ENCODE data around the gene ITGAX.

ITGAX gene

DNA sequence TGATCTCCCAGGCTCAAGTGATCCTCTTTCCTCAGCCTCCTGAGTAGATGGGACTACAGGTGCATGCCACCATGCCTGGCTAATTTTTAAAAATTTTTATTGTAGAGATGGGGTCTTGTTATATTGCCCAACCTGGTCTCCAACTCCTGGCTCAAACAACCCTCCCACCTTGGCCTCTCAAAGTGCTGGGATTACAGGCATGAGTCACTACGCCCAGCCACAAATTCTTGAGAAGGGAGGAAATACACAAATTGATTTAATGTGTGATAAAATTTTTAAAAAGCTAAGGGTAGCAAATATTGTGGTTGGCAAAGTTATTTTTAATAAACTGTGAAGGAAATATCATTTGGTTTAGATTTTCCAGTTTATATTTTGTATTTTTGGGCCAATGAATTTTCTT is 47.7 kb downstream of the ITGAX start:
- H3K4me1 ChIP-seq (ENCODE audit: control insufficient read depth, low read depth, low read length), result no peaks in the 10 kb centered on the region

DNA sequence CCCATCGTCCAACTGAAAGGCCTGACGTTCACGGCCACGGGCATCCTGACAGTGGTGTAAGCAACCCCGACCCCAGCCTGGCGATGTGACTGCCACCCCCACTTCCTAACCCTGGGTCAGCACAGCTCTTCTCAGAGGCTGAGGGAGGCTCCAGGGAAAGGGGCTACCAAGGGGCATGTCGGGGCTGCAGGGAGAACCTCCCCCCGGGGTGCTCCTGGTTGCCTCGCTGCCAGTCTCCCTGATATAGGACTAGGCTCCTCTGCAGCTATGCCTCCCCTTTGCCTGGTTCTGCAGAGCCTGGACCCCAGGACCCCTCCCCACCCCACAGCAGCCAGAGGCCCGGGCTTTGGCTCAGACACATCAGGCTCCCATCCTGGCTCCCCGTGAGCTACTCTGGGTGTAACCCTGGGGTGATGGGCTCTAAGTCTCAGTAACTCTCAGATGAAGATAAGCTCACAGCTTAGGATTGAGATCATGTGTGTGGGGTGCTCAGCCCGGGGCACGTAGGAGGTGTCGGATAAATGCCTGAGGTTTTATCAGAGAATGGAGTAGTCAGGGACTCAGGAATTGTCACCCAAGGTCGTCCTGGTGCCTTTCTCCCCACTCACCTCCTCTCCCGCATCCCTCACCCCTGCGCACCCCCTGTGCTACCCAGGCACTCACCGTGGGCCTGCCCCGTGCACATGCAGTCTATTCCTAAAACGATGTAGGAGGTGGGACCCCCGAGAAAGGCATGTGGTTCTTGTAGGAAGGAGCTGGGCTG is 48.8 kb downstream of the ITGAX start:
- Histone ChIP-seq H3K27me3 (ENCODE audit: control insufficient read depth, insufficient read depth, low read length) (no peaks in the 10 kb centered on the region), H3K4me1 (ENCODE audit: control insufficient read depth, low read depth, low read length) (no peaks in the 10 kb centered on the region), H3K9me3 (ENCODE audit: control insufficient read depth, low read depth, low read length) (no peaks in the 10 kb centered on the region), H3K27ac (ENCODE audit: low read length) (no peak overlapping the region), H3K9ac (ENCODE audit: low read length) (no peak overlapping the region), H3K4me3 (ENCODE audit: low read length) (no peak overlapping the region), H3K36me3 (ENCODE audit: control insufficient read depth, low read depth, low read length) (no peaks in the 10 kb centered on the region)

More for the DNA sequence above, 47.7 kb downstream of the ITGAX start:
- Histone ChIP-seq H3K9me3 (ENCODE audit: control insufficient read depth, low read depth, low read length) (no peaks in the 10 kb centered on the region), H3K4me3 (ENCODE audit: low read length) (no peak overlapping the region), H3K9ac (ENCODE audit: low read length) (no peak overlapping the region), H3K36me3 (ENCODE audit: control insufficient read depth, low read depth, low read length) (no peaks in the 10 kb centered on the region), H3K27ac (ENCODE audit: low read length) (no peak overlapping the region), H3K27me3 (ENCODE audit: control insufficient read depth, insufficient read depth, low read length) (no peaks in the 10 kb centered on the region)

DNA sequence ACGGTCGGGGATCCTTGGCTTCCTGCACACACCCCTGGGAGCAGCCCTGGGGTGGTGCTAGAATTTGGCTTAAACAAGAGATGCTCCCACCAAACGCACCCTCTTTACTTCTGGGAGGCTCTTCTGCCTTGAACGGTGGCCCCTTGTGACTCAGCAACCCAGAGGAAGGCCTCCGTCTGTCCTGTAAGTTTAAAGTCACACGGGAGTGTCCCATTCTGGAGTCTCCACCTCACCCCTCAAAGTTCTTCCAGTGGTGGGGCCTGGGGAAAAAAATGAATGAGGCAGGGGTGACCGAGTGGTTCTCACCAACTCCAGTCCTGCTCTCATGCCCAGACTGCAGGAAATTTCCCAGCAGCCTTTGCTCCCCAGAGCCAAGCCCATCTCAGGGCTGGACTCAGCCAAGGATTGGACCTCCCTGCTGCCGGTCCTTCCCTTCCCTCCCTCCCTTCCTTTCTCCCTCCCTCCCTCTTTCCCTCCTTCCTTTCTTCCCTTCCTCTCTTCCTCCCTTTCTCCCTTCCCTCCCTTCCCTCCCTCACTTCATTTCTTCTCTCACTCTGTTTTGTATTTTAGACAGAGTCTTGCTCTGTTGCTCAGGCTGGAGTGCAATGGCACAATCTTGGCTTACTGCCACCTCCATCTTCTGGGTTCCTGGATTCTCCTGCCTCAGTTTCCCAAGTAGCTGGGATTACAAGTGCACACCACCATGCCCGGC is 49.5 kb downstream of the ITGAX start:
- Histone ChIP-seq H3K9me3 (ENCODE audit: control insufficient read depth, low read depth, low read length) (no peaks in the 10 kb centered on the region), H3K27me3 (ENCODE audit: control insufficient read depth, insufficient read depth, low read length) (no peaks in the 10 kb centered on the region), H3K9ac (ENCODE audit: low read length) (no peak overlapping the region), H3K36me3 (ENCODE audit: control insufficient read depth, low read depth, low read length) (no peaks in the 10 kb centered on the region), H3K4me1 (ENCODE audit: control insufficient read depth, low read depth, low read length) (no peaks in the 10 kb centered on the region), H3K4me3 (ENCODE audit: low read length) (no peak overlapping the region), H3K27ac (ENCODE audit: low read length) (no peak overlapping the region)

DNA sequence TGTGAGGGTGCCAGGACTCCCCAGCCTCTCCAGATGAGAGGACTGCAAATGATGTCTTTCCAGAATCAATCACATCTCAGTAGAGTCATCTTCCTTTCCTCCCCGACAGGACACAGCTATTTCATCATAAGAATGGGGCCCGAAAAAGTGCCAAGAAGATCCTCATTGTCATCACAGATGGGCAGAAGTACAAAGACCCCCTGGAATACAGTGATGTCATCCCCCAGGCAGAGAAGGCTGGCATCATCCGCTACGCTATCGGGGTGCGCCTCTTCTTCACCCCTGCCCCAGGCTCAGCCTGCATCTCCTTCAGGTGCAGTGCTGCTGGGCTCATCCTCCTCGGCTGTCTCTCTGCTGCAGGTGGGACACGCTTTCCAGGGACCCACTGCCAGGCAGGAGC is 52.4 kb downstream of the ITGAX start:
- no peaks in the 10 kb centered on the region for H3K4me1 ChIP-seq (ENCODE audit: control insufficient read depth, low read depth, low read length)
- no peaks in the 10 kb centered on the region for H3K27me3 ChIP-seq (ENCODE audit: control insufficient read depth, insufficient read depth, low read length)
- no peak overlapping the region for H3K4me3 ChIP-seq (ENCODE audit: low read length)
- no peak overlapping the region for H3K9ac ChIP-seq (ENCODE audit: low read length)
- H3K36me3 ChIP-seq (ENCODE audit: control insufficient read depth, low read depth, low read length), result no peaks in the 10 kb centered on the region
- H3K27ac ChIP-seq (ENCODE audit: low read length), result no peak overlapping the region
- no peaks in the 10 kb centered on the region for H3K9me3 ChIP-seq (ENCODE audit: control insufficient read depth, low read depth, low read length)

DNA sequence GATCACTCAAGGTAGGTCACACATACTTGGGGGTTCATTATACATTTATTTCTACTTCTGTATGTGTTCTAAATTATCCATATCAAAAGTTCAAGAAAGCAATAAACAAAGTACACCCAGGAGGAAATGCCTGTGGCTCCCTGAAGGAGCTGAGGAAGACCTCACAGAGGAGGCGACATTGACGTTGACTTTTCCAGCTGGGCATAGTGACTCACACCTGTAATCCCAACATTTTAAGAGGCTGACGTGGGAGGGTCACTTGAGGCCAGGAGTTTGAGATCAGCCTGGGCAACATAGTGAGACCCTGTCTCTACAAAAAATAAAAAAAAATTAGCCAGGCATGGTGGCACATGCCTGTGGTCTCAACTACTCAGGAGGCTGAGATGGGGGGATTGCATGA is 54.5 kb downstream of the ITGAX start:
- Histone ChIP-seq H3K36me3 (ENCODE audit: control insufficient read depth, low read depth, low read length) (no peaks in the 10 kb centered on the region), H3K9ac (ENCODE audit: low read length) (no peak overlapping the region), H3K4me1 (ENCODE audit: control insufficient read depth, low read depth, low read length) (no peaks in the 10 kb centered on the region), H3K4me3 (ENCODE audit: low read length) (no peak overlapping the region), H3K9me3 (ENCODE audit: control insufficient read depth, low read depth, low read length) (no peaks in the 10 kb centered on the region), H3K27me3 (ENCODE audit: control insufficient read depth, insufficient read depth, low read length) (no peaks in the 10 kb centered on the region), H3K27ac (ENCODE audit: low read length) (no peak overlapping the region)

DNA sequence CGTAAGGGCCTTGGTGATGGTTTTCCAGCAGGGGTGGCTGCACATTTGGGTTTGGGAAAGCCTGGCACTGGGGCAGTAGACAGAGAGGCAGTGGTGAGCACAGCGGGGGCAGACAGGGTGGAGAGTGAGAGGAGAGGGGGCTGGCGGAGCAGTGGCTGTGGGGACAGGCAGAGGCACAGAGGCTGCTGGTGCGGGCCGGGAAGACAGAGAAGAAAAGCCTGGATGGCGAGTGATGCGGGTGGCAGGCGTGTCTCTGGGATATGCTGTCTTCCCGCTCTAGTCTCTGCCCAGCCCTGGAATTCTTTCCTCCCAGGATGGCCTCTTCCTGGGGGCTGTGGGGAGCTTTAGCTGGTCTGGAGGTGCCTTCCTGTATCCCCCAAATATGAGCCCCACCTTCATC is 55.1 kb downstream of the ITGAX start:
- Histone ChIP-seq H3K9ac (ENCODE audit: low read length) (no peak overlapping the region), H3K4me3 (ENCODE audit: low read length) (no peak overlapping the region), H3K36me3 (ENCODE audit: control insufficient read depth, low read depth, low read length) (no peaks in the 10 kb centered on the region), H3K27ac (ENCODE audit: low read length) (no peak overlapping the region), H3K27me3 (ENCODE audit: control insufficient read depth, insufficient read depth, low read length) (no peaks in the 10 kb centered on the region), H3K4me1 (ENCODE audit: control insufficient read depth, low read depth, low read length) (no peaks in the 10 kb centered on the region), H3K9me3 (ENCODE audit: control insufficient read depth, low read depth, low read length) (no peaks in the 10 kb centered on the region)

DNA sequence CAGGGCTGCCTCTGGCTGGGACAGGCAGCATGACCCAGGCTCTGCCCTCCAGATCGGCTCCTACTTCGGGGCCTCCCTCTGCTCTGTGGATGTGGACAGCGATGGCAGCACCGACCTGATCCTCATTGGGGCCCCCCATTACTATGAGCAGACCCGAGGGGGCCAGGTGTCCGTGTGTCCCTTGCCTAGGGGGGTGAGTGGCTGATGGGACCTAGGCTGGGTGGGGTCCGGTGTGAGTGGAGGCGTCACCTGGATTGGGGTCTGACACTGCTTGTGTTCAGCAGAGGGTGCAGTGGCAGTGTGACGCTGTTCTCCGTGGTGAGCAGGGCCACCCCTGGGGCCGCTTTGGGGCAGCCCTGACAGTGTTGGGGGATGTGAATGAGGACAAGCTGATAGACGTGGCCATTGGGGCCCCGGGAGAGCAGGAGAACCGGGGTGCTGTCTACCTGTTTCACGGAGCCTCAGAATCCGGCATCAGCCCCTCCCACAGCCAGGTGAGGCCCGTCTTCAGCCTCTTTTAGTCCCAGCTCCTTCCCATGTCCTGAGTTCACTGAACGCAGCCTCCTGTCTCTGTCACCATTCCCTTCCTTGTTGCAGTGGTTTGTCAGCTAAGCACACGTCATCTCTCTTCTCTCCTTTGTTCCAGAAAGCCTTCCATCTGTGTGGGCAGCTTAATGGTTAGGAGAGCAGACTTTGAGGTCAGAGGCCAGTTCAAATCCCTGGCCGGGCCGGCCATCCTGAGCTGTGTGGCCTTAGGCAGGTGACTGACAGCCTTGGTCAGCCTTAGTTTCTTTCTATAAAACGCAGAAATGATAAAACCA is 56.3 kb downstream of the ITGAX start:
- Histone ChIP-seq H3K4me3 (ENCODE audit: low read length) (no peak overlapping the region), H3K9ac (ENCODE audit: low read length) (no peak overlapping the region), H3K27ac (ENCODE audit: low read length) (no peak overlapping the region), H3K36me3 (ENCODE audit: control insufficient read depth, low read depth, low read length) (no peaks in the 10 kb centered on the region), H3K4me1 (ENCODE audit: control insufficient read depth, low read depth, low read length) (no peaks in the 10 kb centered on the region), H3K27me3 (ENCODE audit: control insufficient read depth, insufficient read depth, low read length) (no peaks in the 10 kb centered on the region), H3K9me3 (ENCODE audit: control insufficient read depth, low read depth, low read length) (no peaks in the 10 kb centered on the region)

DNA sequence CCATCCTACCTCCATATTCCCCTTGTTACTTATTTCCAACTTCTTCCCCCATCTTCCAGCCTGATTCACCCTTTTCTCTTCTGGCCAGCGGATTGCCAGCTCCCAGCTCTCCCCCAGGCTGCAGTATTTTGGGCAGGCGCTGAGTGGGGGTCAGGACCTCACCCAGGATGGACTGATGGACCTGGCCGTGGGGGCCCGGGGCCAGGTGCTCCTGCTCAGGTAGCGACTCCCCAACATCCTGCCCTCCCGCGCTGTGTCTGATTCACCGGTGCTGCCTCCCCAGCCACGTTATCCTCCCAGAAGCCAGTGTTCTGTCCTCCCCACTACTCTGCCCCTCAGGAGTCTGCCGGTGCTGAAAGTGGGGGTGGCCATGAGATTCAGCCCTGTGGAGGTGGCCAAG is 57.8 kb downstream of the ITGAX start:
- Histone ChIP-seq H3K4me3 (ENCODE audit: low read length) (no peak overlapping the region), H3K36me3 (ENCODE audit: control insufficient read depth, low read depth, low read length) (no peaks in the 10 kb centered on the region), H3K9ac (ENCODE audit: low read length) (no peak overlapping the region), H3K4me1 (ENCODE audit: control insufficient read depth, low read depth, low read length) (no peaks in the 10 kb centered on the region), H3K27ac (ENCODE audit: low read length) (no peak overlapping the region), H3K27me3 (ENCODE audit: control insufficient read depth, insufficient read depth, low read length) (no peaks in the 10 kb centered on the region), H3K9me3 (ENCODE audit: control insufficient read depth, low read depth, low read length) (no peaks in the 10 kb centered on the region)

DNA sequence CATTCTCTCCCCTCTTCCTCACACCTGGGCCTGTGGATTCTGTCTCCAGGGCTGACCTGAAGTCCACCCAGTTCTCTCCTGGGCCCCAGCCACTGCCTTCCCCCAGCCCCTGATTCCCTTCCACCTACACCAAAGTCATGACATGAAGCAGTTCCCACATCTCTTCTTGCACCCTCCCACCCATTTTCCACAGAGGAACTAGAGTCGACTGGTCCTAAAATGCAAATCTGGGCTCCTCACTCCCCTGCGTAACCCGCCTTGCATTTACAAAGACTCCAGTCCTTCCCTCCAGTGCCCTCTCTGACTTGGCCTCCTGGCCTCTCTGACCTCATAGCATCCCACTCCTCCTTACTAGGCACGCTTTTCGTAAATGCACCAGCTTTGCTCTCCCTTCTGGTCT is 58.4 kb downstream of the ITGAX start:
- no peak overlapping the region for H3K27ac ChIP-seq (ENCODE audit: low read length)
- H3K9me3 ChIP-seq (ENCODE audit: control insufficient read depth, low read depth, low read length), result no peaks in the 10 kb centered on the region
- no peaks in the 10 kb centered on the region for H3K36me3 ChIP-seq (ENCODE audit: control insufficient read depth, low read depth, low read length)
- H3K27me3 ChIP-seq (ENCODE audit: control insufficient read depth, insufficient read depth, low read length), result no peaks in the 10 kb centered on the region
- H3K4me1 ChIP-seq (ENCODE audit: control insufficient read depth, low read depth, low read length), result no peaks in the 10 kb centered on the region
- no peak overlapping the region for H3K4me3 ChIP-seq (ENCODE audit: low read length)
- H3K9ac ChIP-seq (ENCODE audit: low read length), result no peak overlapping the region

DNA sequence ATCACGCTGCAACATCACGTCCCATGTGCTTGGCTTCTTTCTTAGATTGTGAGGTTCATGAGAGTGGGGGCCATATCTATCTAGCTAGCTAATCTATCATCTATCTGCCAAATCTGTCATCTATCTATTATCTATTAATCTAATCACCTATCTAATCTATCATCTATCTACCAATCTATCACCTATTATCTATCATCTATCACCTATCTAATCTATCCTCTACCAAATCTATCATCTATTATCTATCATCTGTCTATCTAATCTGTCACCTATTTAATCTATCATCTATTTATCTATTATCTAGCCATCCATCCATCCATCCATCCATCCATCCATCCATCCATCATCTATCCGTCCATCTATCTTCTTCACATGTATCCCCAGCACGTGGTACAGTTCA is 59.0 kb downstream of the ITGAX start:
- Histone ChIP-seq H3K9ac (ENCODE audit: low read length) (no peak overlapping the region), H3K27me3 (ENCODE audit: control insufficient read depth, insufficient read depth, low read length) (no peaks in the 10 kb centered on the region)

DNA sequence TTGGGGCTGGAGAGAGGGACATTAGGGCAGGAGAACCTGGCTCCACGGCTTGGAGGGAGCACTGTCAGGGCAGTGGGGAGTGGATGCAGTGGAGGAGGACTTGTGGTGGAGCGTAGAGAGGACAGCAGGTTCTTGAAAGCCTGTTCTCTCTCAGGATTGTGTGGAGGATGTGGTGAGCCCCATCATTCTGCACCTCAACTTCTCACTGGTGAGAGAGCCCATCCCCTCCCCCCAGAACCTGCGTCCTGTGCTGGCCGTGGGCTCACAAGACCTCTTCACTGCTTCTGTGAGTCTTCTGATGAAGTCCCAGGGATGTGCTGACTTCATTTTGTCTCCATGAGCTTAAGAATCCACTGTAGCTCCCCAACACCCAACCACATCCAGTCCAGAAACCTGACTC is 59.7 kb downstream of the ITGAX start:
- Histone ChIP-seq H3K27ac (ENCODE audit: low read length) (no peak overlapping the region), H3K4me1 (ENCODE audit: control insufficient read depth, low read depth, low read length) (no peaks in the 10 kb centered on the region)

More for the DNA sequence above, 59.0 kb downstream of the ITGAX start:
- no peaks in the 10 kb centered on the region for H3K36me3 ChIP-seq (ENCODE audit: control insufficient read depth, low read depth, low read length)
- no peak overlapping the region for H3K4me3 ChIP-seq (ENCODE audit: low read length)
- no peaks in the 10 kb centered on the region for H3K4me1 ChIP-seq (ENCODE audit: control insufficient read depth, low read depth, low read length)
- no peak overlapping the region for H3K27ac ChIP-seq (ENCODE audit: low read length)
- no peaks in the 10 kb centered on the region for H3K9me3 ChIP-seq (ENCODE audit: control insufficient read depth, low read depth, low read length)

More for the DNA sequence above, 59.7 kb downstream of the ITGAX start:
- Histone ChIP-seq H3K27me3 (ENCODE audit: control insufficient read depth, insufficient read depth, low read length) (no peaks in the 10 kb centered on the region), H3K9ac (ENCODE audit: low read length) (no peak overlapping the region), H3K4me3 (ENCODE audit: low read length) (no peak overlapping the region), H3K36me3 (ENCODE audit: control insufficient read depth, low read depth, low read length) (no peaks in the 10 kb centered on the region), H3K9me3 (ENCODE audit: control insufficient read depth, low read depth, low read length) (no peaks in the 10 kb centered on the region)

Measured in iPS-18a (cell line).